ENCODE results near the gene EVI2A.
"Not testable (repeated sequence)": the region's sequence is repeated elsewhere in the genome, so short reads cannot be mapped to it uniquely, and the experiment has no call there.

The EVI2A gene, protein sequence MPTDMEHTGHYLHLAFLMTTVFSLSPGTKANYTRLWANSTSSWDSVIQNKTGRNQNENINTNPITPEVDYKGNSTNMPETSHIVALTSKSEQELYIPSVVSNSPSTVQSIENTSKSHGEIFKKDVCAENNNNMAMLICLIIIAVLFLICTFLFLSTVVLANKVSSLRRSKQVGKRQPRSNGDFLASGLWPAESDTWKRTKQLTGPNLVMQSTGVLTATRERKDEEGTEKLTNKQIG

GRCh38 chr17:31321481-31321880 lies at the start of gene EVI2A:
Gene EVI2A (minus strand): TSS chr17:31321622. CDS start chr17:31319013, 2,609 bp downstream.
- DNase-seq = no peak

DNA sequence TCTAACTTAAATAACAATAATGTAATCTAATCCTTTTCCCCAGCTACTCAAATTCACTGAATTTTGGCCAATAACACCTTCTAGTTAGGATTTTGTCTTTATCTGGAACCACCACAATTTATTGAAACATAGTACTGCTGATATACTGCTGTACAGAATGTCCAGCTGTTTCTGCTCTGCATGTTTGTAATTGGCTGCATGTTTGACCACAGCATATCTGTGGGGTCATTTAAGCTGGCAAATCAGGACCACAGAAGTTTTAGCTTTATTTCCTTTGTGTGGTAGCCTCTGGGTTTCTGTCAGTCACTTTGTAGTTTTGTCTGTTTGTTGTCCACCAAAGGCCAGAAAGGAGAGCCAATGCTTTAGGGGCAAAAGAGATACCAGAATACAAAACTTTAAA lies 47.8 kb upstream of the EVI2A start:
- no peak for DNase-seq

DNA sequence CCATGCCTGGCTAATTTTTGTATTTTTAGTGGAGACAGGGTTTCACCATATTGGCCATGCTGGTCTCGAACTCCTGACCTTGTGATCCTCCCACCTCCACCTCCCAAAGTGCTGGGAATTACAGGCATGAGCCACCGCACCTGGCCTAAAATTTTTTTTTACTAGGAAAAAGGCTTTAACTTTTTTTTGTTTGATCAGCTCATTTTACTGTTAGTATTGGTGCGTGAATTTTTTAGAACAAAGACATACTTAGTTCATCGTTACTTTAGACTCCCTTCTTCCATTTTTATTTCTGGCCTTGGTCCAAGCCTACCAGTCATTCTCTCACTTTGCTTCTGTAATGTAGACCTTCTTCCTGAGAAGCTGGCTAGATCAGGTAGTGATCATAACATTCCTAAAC lies 44.7 kb upstream of the EVI2A start:
- DNase-seq = no peak

DNA sequence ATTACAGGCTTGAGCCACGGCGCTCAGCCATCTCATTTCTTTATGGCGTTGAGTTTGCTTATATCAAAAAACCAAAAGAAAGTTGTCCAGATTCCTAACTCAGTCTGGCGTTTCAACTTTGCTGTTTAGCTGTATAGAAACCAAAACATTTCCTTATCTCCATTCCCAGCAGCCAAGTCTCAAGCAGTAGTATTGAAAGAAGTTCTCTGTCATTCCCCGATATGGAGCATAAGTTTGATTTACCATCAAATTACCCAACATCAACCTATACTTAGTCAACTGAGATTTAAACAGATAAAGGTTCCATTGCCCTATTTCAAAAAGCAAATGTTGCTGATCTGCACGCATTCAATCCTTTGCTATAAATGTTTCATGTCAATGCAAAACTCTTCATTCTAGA lies 42.6 kb upstream of the EVI2A start:
- no peak for DNase-seq

GRCh38 chr17:31357839-31358394 lies 36.5 kb upstream of the EVI2A start:
- no peak for DNase-seq

DNA sequence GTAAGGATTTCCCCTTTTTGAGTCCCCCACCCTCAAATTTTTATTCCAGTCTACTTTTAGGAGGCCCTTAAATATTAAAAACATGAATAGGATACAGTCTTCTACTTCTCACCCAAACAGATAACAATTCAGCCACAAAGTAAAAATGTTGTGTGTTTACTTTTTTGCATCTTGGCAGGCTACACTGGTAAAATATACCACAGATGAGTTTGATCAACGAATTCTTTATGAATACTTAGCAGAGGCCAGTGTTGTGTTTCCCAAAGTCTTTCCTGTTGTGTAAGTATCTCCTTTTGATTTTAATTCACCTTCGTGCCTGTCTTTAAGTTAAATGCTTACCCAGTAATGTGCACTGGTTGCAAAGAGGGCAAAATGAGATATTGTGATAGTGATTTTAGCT lies 35.7 kb upstream of the EVI2A start:
- no peak for DNase-seq

- no peak for DNase-seq
Measured at GRCh38 chr17:31355935-31356334, 34.5 kb upstream of the EVI2A start.

DNA sequence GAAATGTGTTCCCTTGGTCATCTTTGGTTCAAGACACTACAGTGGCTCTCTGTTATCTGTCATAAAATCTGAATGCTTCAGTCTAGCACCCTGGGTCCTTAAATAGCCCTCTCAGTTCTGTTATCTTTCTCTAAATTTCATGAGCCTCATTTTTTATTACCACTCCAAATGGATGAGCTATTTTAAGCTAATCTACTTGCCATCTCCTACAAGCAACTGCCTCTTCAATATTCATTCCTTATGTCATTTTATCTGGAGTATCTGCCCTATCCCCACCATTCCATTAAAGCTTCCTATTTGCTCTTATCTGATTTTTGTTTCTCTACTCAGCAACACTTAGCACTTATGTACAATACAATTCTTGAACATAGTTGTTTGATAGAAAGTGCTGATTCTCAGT lies 28.0 kb upstream of the EVI2A start:
- DNase-seq = no peak

DNA sequence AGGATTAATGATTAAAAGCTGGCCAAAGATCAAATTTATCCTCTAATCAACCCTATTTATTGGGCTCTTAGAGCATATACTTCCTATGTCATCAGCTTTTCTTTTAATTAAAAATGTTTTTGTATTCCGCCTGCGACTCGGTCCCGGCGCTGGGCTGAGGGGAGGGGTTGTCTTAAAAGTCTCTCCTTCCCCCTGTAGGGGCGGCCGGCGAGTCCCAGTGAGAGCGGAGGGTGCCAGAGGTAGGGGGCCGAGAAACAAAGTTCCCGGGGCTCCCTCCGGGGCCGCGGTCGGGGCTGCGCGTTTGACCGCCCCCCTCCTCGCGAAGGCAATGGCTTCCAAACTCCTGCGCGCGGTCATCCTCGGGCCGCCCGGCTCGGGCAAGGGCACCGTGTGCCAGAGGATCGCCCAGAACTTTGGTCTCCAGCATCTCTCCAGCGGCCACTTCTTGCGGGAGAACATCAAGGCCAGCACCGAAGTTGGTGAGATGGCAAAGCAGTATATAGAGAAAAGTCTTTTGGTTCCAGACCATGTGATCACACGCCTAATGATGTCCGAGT lies 23.8 kb upstream of the EVI2A start:
- DNase-seq = not testable (repeated sequence)

DNA sequence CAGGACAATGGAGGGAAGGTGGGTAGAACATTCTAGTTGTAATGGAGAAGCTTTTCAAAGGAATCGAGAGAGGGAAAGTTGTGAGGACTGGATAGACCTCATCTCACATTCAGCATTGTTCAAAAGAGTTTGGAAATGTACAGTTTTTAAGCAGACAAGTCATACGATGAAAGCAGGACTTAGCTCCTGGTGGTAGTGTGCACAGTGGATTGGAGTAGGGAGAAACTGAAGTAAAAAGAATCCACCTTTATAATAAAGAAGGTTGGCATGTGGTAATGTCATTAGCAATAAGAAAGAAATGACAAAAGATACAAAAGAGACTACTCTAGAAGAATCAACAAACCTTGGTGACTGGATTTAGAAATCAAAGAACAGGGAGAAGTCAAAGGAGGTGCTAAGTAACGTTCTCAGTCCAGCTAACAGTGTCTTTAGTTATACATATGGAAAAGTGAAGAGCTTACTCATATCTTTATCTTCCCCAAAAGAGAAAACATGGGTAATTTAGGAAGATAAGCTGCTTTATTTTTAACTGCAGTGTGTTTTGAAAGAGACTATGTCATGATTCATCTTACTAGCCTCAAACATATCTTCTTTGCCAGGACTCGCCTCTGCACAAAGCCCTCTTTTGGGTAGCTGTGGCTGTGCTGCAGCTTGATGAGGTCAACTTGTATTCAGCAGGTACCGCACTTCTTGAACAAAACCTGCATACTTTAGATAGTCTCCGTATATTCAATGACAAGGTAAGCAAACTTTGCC lies 18.7 kb upstream of the EVI2A start:
- no peak for DNase-seq

GRCh38 chr17:31329221-31329620 lies 7.8 kb upstream of the EVI2A start:
- DNase-seq = no peak

- no peak for DNase-seq
Measured at GRCh38 chr17:31328160-31328535, 6.7 kb upstream of the EVI2A start.

DNA sequence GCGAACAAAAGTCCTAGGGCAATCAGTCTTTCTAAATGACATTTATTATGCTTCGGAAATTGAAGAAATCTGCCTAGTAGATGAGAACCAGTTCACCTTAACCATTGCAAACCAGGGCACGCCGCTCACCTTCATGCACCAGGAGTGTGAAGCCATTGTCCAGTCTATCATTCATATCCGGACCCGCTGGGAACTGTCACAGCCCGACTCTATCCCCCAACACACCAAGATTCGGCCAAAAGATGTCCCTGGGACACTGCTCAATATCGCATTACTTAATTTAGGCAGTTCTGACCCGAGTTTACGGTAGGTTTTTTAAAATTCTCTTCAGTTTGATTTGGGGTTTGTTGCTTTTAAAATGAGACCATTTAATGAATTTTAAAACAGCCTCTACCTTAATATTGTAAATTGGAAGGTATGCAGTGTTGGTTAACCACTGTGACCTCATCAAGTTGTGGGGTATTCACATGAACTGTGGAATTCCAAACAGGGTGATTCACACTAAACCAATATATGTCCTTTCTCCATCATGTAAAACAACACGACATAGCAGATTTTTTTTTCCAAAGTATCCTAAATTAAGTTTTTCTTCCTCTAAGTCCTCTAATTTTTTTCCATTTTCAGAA lies 6.2 kb upstream of the EVI2A start:
- DNase-seq = no peak

DNA sequence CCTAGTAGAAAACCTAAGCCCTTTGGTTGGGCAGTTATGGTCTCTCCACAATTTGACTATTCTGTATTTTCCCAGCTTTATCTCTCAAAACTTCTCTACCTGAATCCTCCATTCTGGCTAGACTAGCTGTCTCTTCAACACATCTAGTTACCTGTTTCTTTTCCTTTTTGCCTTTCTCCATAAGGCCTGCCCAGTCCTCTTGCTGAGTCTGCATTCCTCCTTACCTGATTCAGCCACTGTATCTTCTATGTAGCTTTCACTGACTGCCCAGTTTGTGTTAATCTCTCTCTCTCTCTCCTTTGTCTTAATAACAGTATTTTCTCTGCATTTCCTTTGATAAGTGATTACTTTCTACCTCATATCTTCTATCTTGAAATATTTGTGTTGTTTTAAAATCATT lies 2.1 kb upstream of the EVI2A start:
- no peak for DNase-seq

DNA sequence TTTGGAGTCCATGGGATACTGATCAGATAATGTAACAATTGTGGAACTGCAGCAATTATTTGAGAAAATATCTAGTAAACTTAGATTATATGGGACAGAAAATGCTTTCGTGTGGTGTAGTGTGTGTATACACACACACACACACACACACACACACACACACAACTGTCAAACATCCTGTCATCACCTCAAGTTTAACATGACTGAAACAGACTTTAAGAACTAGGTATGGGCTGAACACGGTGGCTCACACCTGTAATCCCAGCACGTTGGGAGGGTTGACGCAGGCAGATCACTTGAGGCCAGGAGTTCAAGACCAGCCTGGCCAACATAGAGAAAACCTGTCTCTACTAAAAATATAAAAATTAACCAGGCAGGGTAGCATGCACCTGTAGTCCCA lies 544 bp upstream of the EVI2A start:
- DNase-seq = no peak

DNA sequence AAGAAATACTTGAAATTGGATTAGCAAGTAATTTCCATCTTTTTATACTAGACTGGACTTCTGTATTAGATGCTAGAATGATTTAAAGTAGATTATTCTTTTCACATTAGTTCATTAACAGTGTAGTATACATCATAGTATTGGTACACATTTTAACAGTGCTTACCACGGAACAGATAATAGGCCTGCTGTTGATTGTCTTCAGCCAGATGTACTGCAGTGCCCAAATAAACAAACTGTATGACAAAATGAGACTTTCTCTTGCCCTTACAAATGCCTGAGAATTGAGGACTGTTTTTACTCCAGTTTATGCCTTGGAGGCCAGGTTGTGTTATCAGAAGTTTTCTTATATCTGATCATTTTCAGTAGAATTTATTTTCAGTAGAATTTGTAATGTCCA lies 631 bp downstream of the EVI2A start:
- no peak for DNase-seq

DNA sequence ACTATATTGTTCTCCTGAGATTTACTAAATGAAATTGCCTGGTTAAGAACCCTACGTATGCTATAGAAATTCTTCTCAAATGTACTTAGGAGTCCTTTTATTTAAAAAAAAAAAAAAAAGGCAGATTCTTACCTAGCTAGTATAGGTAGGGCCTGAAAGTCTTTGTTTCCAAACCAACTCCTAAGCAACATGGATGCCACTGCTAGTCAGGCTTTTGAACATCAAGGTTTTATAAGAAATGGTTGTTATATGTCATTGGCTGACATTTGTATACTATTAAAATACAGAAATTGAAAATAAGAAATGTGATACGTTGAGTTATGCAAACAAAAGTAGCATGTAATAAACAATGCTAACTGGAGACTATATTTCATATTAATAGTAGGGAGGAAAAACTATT lies 1.2 kb downstream of the EVI2A start:
- no peak for DNase-seq

GRCh38 chr17:31318851-31319661 lies 2.4 kb downstream of the EVI2A start:
- DNase-seq = no peak

GRCh38 chr17:31318298-31318801 lies 3.1 kb downstream of the EVI2A start:
- no peak for DNase-seq

GRCh38 chr17:31314782-31315100 lies 6.7 kb downstream of the EVI2A start:
- no peak for DNase-seq

DNA sequence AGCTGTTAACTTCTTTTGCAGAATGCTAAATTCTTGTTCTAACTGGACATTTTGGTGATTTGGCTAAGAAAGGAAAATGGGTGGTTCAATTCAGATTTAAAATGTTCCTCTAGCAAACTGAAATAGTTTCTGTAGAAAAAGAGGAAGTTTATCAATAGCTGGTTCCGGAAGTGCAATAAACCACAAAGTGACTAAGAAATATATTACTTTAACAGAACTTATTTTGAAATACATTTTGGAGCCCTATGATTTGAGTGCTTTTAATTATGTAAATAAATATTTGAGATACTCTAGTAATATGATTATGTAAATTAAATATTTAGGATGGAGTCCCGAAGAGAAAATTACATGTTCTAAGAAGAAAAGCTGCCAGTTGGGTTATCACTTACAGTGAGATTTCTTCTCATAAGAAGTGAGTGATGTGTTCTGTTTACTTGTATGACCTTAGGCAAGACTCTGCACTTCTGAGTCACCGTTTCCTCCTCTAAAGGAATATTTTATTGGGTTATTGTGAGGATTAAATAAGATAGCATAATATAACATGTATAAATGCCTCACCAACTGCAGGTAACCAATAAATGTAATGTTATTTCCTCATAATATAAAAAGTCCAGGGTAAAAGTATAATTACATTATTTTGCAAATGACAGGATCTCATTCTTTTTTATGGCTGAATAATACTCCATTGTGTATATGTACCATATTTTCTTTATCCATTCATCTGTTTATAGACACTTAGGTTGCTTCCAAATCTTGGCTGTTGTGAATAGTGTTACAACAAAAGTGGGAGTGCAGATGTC lies 7.2 kb downstream of the EVI2A start, which contains the start of gene EVI2B:
TSS of gene EVI2B (minus strand) at position 73 of the 800 bp plus-strand sequence. CDS start 8,445 bp downstream, outside the sequence.
- DNase-seq = no peak

DNA sequence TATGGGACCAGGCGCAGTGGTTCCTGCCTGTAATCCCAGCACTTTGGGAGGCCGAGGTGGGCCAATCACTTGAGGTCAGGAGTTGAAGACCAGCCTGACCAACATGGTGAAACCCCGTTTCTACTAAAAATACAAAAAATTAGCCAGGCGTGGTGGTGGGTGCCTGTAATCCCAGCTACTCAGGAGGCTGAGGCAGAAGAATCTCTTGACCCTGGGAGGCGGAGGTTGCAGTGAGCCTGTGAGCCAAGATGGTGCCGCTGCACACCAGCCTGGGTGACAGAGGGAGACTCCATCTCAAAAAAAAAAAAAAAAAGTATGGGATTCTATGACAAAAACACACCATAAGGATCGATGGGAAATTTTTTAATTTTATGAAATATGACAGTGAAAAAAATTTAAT lies 9.2 kb downstream of the EVI2A start:
- not testable (repeated sequence) for DNase-seq

Measured in T1000 (cell line).